IPS DF 19.7 (cell line): ENCODE measurements around the gene CGREF1.
"Not testable (repeated sequence)": the region's sequence is repeated elsewhere in the genome, so short reads cannot be mapped to it uniquely, and the experiment has no call there.

Experiments used
- DNase-seq: peaks from one replicate; pipeline ENCODE4 v3.0.0-alpha.2; 2013; ENCODE audit warnings: low read depth, low spot score

The CGREF1 gene

DNA sequence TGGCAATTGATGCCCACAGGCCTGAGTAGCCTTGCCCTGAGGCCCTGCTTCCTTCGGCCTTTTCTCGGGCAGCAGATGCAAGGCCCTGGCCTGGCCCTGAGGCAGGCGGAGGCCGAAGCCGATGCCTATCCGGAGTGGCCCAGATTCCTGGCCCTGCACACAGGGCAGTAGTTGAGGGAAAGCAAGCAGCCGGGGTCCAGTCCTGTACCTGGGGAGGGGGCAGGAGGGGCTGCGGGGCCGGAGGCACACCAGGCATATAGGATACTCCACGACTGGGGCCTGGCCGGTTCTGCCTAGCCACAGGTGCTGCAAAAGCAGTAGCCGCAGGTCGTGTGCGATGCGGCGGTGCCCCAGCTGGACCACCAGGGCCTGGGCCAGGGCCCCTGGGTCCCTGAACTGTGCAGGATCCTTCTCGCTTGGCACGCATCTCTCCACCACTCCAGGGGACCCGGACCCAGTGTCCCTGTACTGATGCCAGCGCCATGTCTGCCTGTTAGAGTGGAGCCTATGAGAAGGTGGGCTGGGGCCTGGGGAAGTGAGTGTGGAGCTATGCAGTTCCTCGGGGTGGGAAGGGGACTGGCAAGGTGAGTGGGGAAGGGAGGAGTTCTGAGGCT lies 18.5 kb upstream of the CGREF1 start:
- no peak for DNase-seq

- no peak for DNase-seq
Measured at GRCh38 chr2:27136751-27137150, 17.8 kb upstream of the CGREF1 start.

GRCh38 chr2:27135478-27135955 lies 16.6 kb upstream of the CGREF1 start:
- no peak for DNase-seq

GRCh38 chr2:27134781-27135477 lies 16.0 kb upstream of the CGREF1 start:
- no peak for DNase-seq

DNA sequence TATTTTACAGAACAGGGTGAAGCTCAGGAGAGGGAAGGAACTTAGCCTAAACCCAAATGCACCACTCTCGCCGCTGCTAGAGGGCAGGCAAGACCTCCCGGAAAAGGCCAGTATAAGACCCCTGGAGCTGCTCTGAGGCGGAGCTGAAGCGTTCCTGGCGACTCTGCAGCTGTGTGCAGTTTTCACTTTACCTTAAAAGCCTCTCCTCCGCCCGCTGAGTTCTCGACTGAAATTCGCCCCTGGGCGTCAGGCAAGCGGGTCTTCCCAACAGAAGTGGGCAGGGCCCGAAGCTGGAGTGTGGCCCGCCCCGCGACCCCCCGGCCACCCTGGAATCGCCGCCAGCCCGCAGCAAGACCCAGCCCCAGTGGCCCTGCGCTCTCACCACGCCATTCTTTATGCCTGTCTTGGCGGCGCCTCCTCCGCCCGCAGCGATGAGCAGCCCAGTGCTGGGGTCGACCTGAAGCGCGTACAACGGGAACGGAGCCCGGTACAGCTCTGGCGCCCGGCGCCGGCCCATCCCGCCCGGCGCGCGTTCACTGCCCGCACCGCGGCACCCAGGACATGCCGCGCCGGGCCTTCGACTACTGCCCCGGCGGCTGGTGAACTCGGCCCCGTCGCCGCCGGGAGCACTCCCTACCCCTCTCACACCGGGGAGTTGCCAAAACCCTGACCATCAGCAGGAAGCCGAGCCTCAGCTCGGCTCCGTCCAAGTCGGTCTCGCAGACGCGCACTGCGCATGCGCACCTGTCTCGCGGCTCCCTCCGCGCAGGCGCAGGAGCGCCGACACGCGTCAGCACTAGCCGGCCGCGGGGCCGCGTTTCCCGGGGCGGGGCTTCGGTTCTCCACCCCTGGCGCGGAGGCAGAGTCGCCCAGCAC lies 15.2 kb upstream of the CGREF1 start, which contains the start of gene PREB:
TSS of gene PREB (minus strand) at position 732 of the 876 bp plus-strand sequence. CDS start at position 517, 215 bp downstream.
- peak; percentile 71 for DNase-seq

DNA sequence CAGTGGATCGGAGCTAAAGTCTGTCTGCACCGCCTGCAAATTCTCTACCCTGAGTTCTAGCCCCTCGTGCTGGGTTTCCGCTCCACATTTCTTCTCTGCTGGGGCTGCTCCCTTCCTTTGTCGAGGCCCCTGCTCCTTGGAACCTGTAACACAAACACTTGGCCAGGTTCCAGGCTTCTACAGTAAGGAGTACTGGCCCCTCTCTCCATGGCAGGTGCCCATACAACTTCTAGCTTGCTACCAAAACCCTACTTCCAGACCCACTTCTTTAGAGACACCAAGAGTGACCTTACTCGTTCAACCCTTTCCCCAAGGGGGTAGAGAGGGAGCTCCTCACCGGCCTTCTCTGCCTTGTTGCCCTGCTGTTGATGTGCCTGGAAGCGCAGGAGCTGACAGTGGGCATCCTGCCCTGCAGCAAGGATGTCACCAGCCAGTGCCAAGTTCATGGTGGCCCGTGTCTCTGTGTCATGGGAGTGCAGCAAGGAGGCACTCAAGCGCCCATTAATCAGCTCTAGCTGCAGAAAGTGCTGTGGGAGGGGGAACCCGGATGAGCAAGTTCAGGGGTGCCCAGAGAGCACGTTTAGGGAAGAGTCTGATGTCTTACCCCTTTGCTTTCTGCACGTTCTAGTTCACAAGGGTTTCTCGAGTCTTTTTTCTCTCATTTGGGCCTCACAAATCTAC lies 14.4 kb upstream of the CGREF1 start:
- no peak for DNase-seq

DNA sequence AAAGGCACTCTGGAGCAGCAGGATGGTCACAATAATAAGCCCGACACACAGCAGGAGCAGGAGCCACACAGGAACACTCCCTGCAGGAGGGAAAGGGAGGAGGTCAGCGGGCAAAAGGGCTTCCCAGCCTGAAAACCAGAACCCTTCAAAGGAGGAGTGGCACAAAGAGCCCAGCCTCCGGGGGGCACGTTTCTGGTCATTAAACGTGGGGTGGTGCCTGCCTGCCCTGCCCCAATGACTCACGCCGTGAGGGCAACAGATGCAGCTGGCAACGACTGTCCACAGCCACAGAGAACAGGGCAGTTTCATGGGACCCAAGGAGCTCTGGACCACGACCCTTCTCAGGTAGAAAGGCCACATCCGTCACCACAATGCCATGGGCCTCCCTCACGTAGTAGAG lies 12.5 kb upstream of the CGREF1 start:
- DNase-seq: no peak

GRCh38 chr2:27130396-27130795 lies 11.5 kb upstream of the CGREF1 start:
- DNase-seq: no peak

- DNase-seq: no peak
Measured at GRCh38 chr2:27128668-27129571, 10.0 kb upstream of the CGREF1 start.

- DNase-seq: no peak
Measured at GRCh38 chr2:27127883-27128667, 9.1 kb upstream of the CGREF1 start.

DNA sequence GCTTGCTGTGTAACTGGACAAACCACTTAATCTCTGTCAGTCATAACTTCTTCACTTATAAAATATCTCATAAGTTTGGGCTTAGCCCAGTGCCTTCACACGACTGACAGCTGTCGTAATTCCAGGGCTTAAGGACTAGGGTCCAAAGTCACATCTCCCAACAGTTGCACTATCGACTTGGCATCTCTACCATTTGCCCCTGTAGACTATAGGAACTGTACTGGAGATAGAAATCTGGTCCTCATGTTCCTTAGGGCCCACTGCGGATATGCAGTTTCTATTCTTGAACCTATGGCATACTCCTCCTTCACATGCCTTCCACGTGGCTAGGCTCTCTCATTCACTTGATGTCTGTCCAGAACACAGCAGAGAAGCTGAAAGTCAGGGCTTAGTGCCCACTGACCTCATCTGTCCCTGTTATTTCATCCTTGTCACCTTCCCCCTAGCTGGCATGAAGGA lies 7.4 kb upstream of the CGREF1 start:
- no peak for DNase-seq

DNA sequence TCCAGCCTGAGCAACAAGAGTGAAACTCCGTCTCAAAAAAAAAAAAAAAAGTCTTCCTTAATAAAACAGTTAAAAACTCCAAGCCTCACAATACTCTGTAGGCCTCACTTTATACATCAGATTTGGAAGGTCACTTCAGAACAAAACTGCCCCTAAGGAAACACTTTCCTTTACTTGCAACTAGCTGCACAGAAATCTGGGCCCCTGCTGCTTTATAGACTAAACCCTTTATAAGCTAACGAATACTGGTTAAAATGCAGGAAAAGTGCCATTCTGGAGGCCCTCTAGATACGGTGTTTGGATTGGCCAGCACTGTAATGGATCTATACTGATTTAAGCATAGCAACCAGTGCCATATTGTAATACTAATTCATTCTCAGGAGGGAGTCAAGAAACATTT lies 6.2 kb upstream of the CGREF1 start:
- DNase-seq: no peak

GRCh38 chr2:27123302-27124150 lies 4.6 kb upstream of the CGREF1 start, which contains the start of gene ABHD1:
ABHD1 (plus strand) TSS chr2:27123815; CDS start chr2:27123949, 134 bp downstream.
- no peak for DNase-seq

- no peak for DNase-seq
Measured at GRCh38 chr2:27122791-27123190, 3.9 kb upstream of the CGREF1 start.

GRCh38 chr2:27121906-27122305 lies 3.0 kb upstream of the CGREF1 start:
- no peak for DNase-seq

DNA sequence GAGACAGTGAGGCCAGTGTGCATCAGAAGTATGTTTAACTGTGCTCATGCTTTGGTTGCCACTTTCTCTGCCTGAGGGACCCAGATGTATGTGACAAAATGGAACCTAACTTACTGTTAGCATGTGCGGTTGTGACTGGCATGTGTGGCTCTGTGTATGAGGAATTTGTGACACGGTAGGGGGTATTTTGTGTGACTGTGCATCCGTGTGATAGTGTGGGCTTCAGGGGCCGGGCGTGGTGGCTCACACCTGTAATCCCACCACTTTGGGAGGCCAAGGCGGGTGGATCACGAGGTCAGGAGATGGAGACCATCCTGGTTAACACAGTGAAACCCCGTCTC lies 372 bp upstream of the CGREF1 start:
- DNase-seq: not testable (repeated sequence)

- DNase-seq: no peak
Measured at GRCh38 chr2:27117995-27118524, 868 bp downstream of the CGREF1 start.

- DNase-seq: no peak
Measured at GRCh38 chr2:27115519-27115918, 3.4 kb downstream of the CGREF1 start.
